ENCODE data around the gene TCF7L1.
"Not testable (repeated sequence)": the region's sequence is repeated elsewhere in the genome, so short reads cannot be mapped to it uniquely, and the experiment has no call there.

The TCF7L1 gene

GRCh38 chr2:85185431-85185940 is 52.3 kb downstream of the TCF7L1 start:
- DNase-seq, result no peak

DNA sequence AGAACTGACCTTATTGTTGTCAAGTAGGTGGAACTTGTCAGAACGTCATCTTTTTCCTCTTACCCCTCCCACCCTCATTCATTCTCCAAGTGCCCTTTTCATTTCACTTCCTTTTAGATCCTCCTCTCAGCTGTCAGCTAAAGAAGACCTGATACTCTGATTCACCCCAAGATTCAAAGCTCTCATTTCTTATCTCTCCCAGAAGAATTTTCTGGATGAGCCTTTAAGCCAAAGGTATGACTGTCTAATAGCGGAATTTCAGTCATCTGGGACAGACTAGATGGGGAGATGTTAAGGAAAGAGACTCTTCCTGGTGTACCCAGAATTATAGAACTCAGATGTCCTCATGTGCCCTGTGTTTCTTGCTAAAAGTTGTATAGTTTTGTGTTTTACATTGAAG is 53.9 kb downstream of the TCF7L1 start:
- no peak for DNase-seq

DNA sequence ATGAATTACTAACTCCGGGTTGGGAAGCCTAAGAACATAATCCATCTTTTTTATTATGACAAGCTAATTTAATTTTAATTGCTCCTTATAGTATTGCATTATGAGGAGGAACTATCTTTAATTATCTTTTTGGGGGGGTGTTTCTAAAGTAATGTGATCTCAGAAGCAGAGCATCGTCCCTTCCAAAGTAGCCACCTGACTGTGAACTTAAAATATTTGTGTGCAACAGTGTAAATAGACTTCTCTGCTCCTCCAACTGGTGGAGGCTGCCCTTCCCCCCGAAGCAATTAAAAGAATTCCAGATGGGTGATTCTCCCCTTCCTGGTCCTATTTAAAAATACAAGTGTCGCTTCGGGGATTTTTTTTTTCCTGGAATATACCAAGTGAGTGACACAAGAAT is 55.7 kb downstream of the TCF7L1 start:
- DNase-seq, result no peak

DNA sequence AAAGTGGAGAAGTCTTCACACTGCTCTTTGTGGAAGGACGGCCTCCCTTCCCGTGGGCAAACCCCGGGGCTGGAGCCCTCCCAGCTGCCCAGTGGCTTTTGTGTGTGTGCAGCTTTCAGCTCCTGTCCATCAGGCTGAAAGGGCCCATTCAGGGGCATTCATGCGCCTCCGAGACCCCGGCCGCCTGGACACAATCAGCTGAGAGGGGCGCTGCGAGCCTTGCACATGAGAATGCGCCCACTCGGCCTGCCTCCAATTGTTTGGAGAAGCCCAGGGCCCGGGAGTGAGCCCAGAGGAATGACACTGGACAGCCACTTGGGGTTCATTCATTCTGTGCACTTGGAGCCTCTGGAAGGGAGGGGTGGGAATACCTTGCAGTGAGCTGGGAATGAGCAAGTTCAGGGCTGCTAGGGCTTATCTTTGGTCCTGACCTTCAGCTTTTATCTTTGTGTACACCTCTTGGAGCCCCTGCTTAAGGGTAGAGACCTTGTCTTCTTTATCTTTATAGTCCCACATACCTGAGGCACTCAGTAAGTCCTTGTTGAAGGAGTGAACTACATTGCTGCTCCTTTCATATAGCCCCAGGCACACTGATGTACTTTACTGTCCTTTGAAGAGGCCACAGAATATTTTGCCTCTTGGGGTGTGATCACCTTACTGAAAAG is 56.5 kb downstream of the TCF7L1 start:
- DNase-seq, result no peak

- no peak for DNase-seq
These were observed 58.0 kb downstream of the TCF7L1 start for GRCh38 chr2:85191157-85191556.

DNA sequence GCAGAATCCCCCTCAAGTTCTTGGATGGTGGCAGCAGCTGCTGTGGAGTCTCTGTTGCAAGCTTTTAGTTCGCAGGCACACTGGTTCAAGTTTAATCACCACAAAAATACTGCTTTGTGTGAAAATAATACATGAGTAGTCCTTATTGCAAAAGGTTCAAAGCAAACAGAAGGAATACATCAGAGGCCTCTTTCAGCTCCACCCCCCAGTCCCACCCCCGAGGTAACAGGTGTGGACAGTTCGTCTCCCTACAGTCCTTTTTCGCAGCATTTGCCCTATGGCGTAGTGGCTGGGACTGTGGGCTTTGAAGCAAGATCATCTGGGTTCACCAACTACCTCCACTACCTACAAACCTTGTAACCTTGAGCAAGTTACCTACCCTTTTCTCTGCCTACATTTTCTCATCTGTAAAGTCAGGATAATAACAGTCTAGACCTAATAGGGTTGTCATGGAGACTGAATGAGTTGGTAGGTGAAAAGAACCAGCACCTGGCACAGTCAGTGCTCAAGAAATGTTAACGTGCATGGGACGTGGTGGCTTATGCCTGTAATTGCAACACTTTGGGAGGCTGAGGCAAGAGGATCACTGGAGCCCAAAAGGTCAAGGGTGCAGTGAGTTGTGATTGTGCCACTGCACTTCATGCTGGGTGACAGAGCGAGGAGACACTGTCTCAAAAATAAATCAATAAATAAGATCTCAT is 61.7 kb downstream of the TCF7L1 start:
- DNase-seq, result no peak

- no peak for DNase-seq
These were observed 62.8 kb downstream of the TCF7L1 start for GRCh38 chr2:85195956-85196355.

GRCh38 chr2:85199698-85200097 is 66.5 kb downstream of the TCF7L1 start:
- no peak for DNase-seq

DNA sequence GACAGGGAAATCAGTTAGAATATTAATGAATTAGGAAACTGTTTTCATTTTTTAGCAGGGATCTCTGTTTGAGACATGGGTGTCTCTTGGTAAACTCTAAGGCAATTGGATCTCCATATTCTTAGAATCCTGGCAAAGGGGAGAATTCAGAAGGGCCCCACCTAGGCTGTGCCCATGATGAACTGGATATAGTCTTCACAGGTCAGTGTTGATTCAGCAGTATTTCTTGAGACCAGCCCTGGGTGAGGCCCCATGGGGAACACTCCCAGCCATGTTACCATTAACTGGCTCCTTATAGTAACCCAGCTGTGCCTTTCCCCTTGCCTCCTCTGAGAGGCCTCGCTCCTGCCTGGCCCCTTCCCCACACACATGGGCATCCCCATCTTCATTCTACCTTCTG is 76.7 kb downstream of the TCF7L1 start:
- DNase-seq, result no peak

DNA sequence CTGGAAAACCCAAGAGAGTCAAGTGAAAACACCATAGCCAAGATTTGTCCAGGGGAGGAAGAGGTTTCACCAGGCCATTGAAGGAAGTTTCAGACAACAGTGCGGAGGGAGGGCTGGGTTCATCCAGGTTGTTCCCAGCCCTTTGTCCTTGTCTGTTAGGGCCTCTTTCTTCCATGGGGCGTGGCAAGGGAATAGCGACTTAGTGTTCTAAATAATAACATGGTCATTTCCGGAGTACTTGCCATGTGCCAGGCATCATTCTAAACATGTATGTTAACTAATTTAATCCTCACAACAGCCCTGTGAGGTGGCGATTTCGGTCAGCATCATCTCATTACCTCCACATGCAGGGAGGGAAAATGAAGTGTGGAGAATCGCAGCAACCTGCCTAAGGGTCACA is 77.3 kb downstream of the TCF7L1 start:
- DNase-seq, result no peak

DNA sequence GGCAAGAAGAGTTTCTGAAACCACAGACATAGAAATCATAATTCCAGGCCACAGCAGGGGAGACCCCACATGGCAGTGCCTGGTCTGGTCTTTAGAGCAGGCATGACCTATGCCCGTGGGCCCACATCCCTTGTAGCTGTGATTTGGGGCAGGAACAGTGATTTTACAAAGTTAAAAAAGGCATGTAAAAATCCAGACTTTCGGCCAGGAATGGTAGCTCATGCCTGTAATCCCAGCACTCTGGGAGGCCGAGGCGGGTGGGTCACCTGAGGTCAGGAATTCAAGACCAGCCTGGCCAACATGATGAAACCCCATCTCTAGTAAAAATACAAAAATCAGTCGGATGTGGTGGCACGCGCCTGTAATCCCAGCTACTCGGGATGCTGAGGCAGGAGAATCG is 78.4 kb downstream of the TCF7L1 start:
- DNase-seq, result not testable (repeated sequence)

GRCh38 chr2:85212841-85213240 is 79.6 kb downstream of the TCF7L1 start:
- DNase-seq, result no peak

- DNase-seq, result no peak
These were observed 80.2 kb downstream of the TCF7L1 start for GRCh38 chr2:85213404-85213803.

DNA sequence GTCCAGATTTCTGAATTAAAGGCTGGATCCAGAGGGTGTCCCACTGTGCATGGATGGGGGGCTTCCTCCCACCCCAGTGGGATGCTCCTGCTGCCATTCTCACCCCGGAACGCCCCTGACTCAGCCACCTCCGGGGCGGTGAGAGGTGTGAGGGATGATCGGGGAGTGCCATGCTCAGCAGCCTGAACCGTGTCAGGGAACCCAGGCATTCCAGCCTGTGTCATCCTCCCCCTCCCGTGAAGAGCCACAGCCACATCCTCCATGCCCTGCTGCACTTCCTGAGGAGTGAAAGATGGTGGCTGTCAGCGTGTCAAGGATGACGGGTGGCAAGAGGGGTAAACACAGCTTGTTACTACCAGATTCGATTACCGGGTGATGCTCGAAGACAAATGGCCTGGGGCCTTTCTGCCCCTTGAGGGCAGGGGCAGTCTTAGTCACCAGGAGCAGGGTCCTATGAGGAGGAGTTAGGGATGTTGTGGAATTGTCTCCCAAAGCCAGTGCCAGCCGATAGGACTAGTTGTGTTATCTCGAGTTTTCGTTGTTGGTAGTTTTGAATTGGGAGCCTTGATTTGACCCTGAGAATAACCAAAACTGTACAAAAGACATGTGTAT is 80.8 kb downstream of the TCF7L1 start:
- no peak for DNase-seq

DNA sequence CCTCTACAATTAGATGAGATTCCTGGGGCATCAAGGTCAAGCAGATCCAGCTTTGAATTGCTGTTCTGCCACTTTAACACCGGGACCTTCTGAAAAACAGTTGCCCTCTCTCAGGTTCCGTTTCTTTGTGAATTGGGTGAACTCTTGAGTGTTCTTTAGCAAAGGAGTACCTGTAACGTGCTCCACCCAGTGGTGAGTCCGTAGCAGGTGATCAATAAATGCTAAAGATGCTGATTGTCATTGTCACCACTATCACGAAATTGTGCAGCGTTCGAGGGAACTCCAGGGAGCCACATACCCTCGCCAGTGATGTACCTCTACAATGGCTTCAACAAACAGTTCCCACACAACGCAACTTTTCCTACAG is 81.9 kb downstream of the TCF7L1 start:
- DNase-seq, result no peak

DNA sequence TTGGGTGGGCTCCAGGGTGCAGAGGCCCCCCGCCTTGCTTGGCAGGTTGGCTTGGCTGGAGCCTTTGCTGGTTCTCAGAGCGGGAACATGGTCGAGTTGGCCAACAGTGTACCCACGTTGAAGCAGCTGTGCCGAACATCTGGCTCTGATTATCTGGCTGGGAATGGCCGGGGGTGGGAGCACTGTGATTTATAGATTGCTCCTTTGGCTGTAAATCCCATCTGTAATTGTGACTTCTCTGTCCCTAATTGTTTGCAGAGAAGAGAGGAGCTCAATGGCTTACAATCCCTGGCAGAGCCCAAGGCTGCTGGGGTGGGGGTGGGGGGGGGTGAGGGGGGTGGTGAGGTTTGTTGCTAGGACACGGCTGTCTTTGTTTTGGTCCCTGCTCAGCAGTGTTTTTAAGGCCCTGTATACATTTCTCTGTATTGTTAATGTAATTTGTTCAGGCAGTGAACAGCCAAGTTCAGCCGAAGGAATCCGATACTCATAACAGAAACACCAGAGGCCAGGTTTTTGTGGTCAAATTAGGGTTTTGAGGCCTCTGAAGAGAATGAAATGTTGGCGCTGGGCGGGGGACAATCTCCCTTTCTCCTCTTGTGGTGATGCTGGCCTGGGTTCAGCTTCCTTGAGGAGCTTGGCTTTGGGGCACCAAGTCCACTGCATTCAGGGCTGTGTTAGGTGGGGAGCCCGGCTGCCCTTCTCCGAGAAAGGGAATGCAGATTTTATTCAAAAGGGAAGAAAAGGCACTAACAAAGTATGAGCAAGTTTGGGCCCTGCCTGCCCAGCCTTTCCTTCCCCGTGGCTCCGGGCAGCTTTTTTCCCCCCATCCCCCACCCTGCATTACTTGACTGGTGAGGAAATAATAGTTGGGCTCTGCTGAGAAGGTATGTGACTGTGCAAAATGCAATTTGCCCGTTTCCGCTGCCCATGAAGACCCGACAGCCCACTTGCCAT is 82.5 kb downstream of the TCF7L1 start:
- no peak for DNase-seq

DNA sequence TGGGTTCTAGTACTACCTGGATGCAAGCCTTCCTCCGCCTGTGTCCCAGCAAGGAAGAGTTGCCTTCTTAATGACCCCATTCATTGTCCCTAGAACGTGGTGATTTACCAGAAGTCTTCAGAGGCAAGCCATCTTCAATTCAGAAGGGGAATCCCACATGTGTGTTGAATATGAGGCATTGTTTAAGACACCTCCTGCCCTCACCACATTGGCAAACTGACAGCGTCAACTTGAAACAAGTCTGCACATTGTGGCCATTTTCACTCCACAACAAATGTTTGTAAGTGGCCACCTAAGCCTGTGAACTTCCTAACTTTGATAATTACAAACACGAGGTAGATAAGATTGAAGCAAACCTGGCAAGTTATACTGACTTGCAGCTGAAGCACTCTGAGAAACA is 83.7 kb downstream of the TCF7L1 start:
- DNase-seq, result no peak

GRCh38 chr2:85221067-85221691 is 88.0 kb downstream of the TCF7L1 start:
- no peak for DNase-seq

GRCh38 chr2:85222792-85223191 is 89.6 kb downstream of the TCF7L1 start:
- DNase-seq, result no peak

- DNase-seq, result no peak
These were observed 93.6 kb downstream of the TCF7L1 start for GRCh38 chr2:85226783-85227182.

- DNase-seq, result no peak
These were observed 97.7 kb downstream of the TCF7L1 start for GRCh38 chr2:85230679-85231467.

- no peak for DNase-seq
These were observed 98.2 kb downstream of the TCF7L1 start for GRCh38 chr2:85231468-85231805.
